ENCODE data around the gene NOS1AP. TPM values are rescaled to one million over a fixed set of nuclear protein-coding genes. Genes with fewer than 3 reads are reported as not detected.

The NOS1AP gene
- polyA plus RNA-seq, 3 donors = 0.12 TPM; not detected in 2

- WGBS (ENCODE audit: insufficient coverage) = 100% methylated on average over 1 of the region's 3 CpGs
- Mint-ChIP-seq H3K36me3 (no peaks in the 10 kb centered on the region), H3K4me1 (no peaks in the 10 kb centered on the region), H3K27ac (peak overlapping the region in 1 of 7 donors; percentile 15), H3K4me3 (no peak overlapping the region), H3K27me3 (ENCODE audit: low read depth in 3 of 3) (peaks cover 2 to 12% (median 7%) of the 10 kb centered on the region in 3 donors), H3K9me3 (peaks cover 0 to 11% (median 4%) of the 10 kb centered on the region in 7 donors)
- TF ChIP-seq CTCF (IDR thresholded peaks at IDR 0.05) = no peak
- H4K20me1 ChIP-seq (ENCODE audit: insufficient read depth, low read length) = no peaks in the 10 kb centered on the region
- peaks cover 0 to 4% of the 10 kb centered on the region in 2 donors for H3K27me3 ChIP-seq (ENCODE audit: control insufficient read depth in 2 of 2, insufficient read depth in 2 of 2, low read length in 2 of 2)
- H3K4me2 ChIP-seq (replicated peaks; ENCODE audit: extremely low read depth, low read length, poor library complexity, severe bottlenecking) = no peak overlapping the region
- H2AFZ ChIP-seq (ENCODE audit: insufficient read depth, low read depth, low read length, poor library complexity, severe bottlenecking) = no peak overlapping the region
- no peak overlapping the region for H3K9ac ChIP-seq (ENCODE audit: insufficient read depth, low read length, poor library complexity, severe bottlenecking)
- H3K79me2 ChIP-seq (ENCODE audit: insufficient read depth, low read length) = no peaks in the 10 kb centered on the region
- no peaks in the 10 kb centered on the region for H3K4me1 ChIP-seq (ENCODE audit: control insufficient read depth in 1 of 2, insufficient read depth in 2 of 2, low read length in 2 of 2)
- DNase-seq = peak in 1 of 3 donors; percentile 33
- H3K36me3 ChIP-seq (replicated peaks in 1 of 2; ENCODE audit: control insufficient read depth in 1 of 2, insufficient read depth in 2 of 2, low read length in 2 of 2) = no peaks in the 10 kb centered on the region
- H3K4me3 ChIP-seq (replicated peaks in 1 of 3; ENCODE audit: low read depth in 2 of 3, low read length in 3 of 3) = no peak overlapping the region
- H3K9me3 ChIP-seq (replicated peaks in 1 of 2; ENCODE audit: control insufficient read depth in 1 of 2, insufficient read depth in 1 of 2, low read length in 2 of 2) = no peaks in the 10 kb centered on the region
- H3K27ac ChIP-seq (ENCODE audit: low read depth in 1 of 2, low read length in 2 of 2) = no peak overlapping the region
- intact Hi-C loops (cut with micrococcal nuclease) = no loop called here
These were observed 233.0 kb downstream of the NOS1AP start for GRCh38 chr1:162302306-162303003.

GRCh38 chr1:162303004-162303344 lies 233.5 kb downstream of the NOS1AP start:
- no peaks in the 10 kb centered on the region for H3K4me1 ChIP-seq (ENCODE audit: control insufficient read depth in 1 of 2, insufficient read depth in 2 of 2, low read length in 2 of 2)
- Mint-ChIP-seq H3K9me3 (peaks cover 3 to 15% (median 7%) of the 10 kb centered on the region in 7 donors), H3K27me3 (ENCODE audit: low read depth in 3 of 3) (peaks cover 2 to 12% (median 7%) of the 10 kb centered on the region in 3 donors), H3K4me3 (no peak overlapping the region), H3K4me1 (no peaks in the 10 kb centered on the region), H3K27ac (no peak overlapping the region), H3K36me3 (no peaks in the 10 kb centered on the region)
- H3K27me3 ChIP-seq (ENCODE audit: control insufficient read depth in 2 of 2, insufficient read depth in 2 of 2, low read length in 2 of 2) = peaks cover 0 to 4% of the 10 kb centered on the region in 2 donors
- 100% methylated on average over 1 of the region's 3 CpGs for WGBS (ENCODE audit: insufficient coverage)
- peaks cover 0 to 3% of the 10 kb centered on the region in 2 donors for H3K9me3 ChIP-seq (replicated peaks in 1 of 2; ENCODE audit: control insufficient read depth in 1 of 2, insufficient read depth in 1 of 2, low read length in 2 of 2)
- no peaks in the 10 kb centered on the region for H3K36me3 ChIP-seq (replicated peaks in 1 of 2; ENCODE audit: control insufficient read depth in 1 of 2, insufficient read depth in 2 of 2, low read length in 2 of 2)
- no peak overlapping the region for H3K4me2 ChIP-seq (replicated peaks; ENCODE audit: extremely low read depth, low read length, poor library complexity, severe bottlenecking)
- TF ChIP-seq CTCF (IDR thresholded peaks at IDR 0.05) = no peak
- H3K4me3 ChIP-seq (replicated peaks in 1 of 3; ENCODE audit: low read depth in 2 of 3, low read length in 3 of 3) = no peak overlapping the region
- DNase-seq = no peak
- no peak overlapping the region for H2AFZ ChIP-seq (ENCODE audit: insufficient read depth, low read depth, low read length, poor library complexity, severe bottlenecking)
- intact Hi-C loops (cut with micrococcal nuclease) = no loop called here
- H3K27ac ChIP-seq (ENCODE audit: low read depth in 1 of 2, low read length in 2 of 2) = no peak overlapping the region
- H3K79me2 ChIP-seq (ENCODE audit: insufficient read depth, low read length) = no peaks in the 10 kb centered on the region
- H4K20me1 ChIP-seq (ENCODE audit: insufficient read depth, low read length) = no peaks in the 10 kb centered on the region
- no peak overlapping the region for H3K9ac ChIP-seq (ENCODE audit: insufficient read depth, low read length, poor library complexity, severe bottlenecking)
